HG03378 (cell line): ENCODE results near the gene OXER1.
"Not testable (repeated sequence)": the region's sequence is repeated elsewhere in the genome, so short reads cannot be mapped to it uniquely, and the experiment has no call there.

Experiments used
- ATAC-seq: cut with Tn5 transposase; IDR thresholded peaks from one replicate; pipeline ENCODE4 v1.9.1; 2021; ENCODE audit warnings: mild to moderate bottlenecking, moderate library complexity; ENCODE audit not compliant: unreplicated experiment

Gene OXER1

GRCh38 chr2:42754021-42754775 lies 9.7 kb downstream of the OXER1 start:
- peak; percentile 58 for ATAC-seq

GRCh38 chr2:42752816-42753813 lies 10.8 kb downstream of the OXER1 start:
- ATAC-seq = no peak

GRCh38 chr2:42752314-42752713 lies 11.6 kb downstream of the OXER1 start:
- ATAC-seq = peak; percentile 71

GRCh38 chr2:42748840-42749239 lies 15.1 kb downstream of the OXER1 start:
- ATAC-seq = no peak

GRCh38 chr2:42747422-42747821 lies 16.5 kb downstream of the OXER1 start:
- ATAC-seq = no peak

GRCh38 chr2:42744545-42745082 lies 19.3 kb downstream of the OXER1 start:
- ATAC-seq = no peak

- no peak for ATAC-seq
Measured at GRCh38 chr2:42743659-42743990, 20.3 kb downstream of the OXER1 start.

- ATAC-seq = no peak
Measured at GRCh38 chr2:42742740-42743658, 20.9 kb downstream of the OXER1 start.

GRCh38 chr2:42741140-42741539 lies 22.8 kb downstream of the OXER1 start:
- no peak for ATAC-seq

- no peak for ATAC-seq
Measured at GRCh38 chr2:42736598-42737322, 27.2 kb downstream of the OXER1 start.

- no peak for ATAC-seq
Measured at GRCh38 chr2:42733852-42734251, 30.1 kb downstream of the OXER1 start.

GRCh38 chr2:42731316-42731715 lies 32.6 kb downstream of the OXER1 start:
- not testable (repeated sequence) for ATAC-seq

GRCh38 chr2:42726680-42727079 lies 37.3 kb downstream of the OXER1 start:
- no peak for ATAC-seq

- no peak for ATAC-seq
Measured at GRCh38 chr2:42725657-42726056, 38.3 kb downstream of the OXER1 start.

- ATAC-seq = no peak
Measured at GRCh38 chr2:42724886-42725285, 39.0 kb downstream of the OXER1 start.

GRCh38 chr2:42723465-42723864 lies 40.5 kb downstream of the OXER1 start:
- ATAC-seq = no peak

GRCh38 chr2:42722320-42723190 lies 41.4 kb downstream of the OXER1 start:
- ATAC-seq = peak; percentile 99

- ATAC-seq = no peak
Measured at GRCh38 chr2:42721898-42722297, 42.0 kb downstream of the OXER1 start.

GRCh38 chr2:42714686-42715085 lies 49.2 kb downstream of the OXER1 start:
- ATAC-seq = no peak
